HCT116 (cell line): Measurements from ENCODE around the gene SAE1. TPM values are rescaled to one million over a fixed set of nuclear protein-coding genes. Genes with fewer than 3 reads are reported as not detected.

Experiments used
- ATAC-seq: fragments of 200-7000 bp; cut with Tn5 transposase; 2 replicates; pipeline ENCODE4 v1.9.1; 2020; ENCODE audit warnings: mild to moderate bottlenecking, moderate library complexity
- BruUV-seq: library from RNA; stranded (reverse); fragments of 400-500 nt; replicated peaks from 2 replicates; lab custom pipeline; 2021; lab: Mats Ljungman, UMichigan
- CTCF ChIA-PET: fragments of 300-600 bp; sonication (Branson Sonifier 250); formaldehyde crosslinking; loops from one replicate; lab custom pipeline; 2021; ENCODE audit warnings: antibody characterized with exemption; lab: Charles Lee
- POLR2A ChIA-PET: fragments of 300-600, 350-600 bp; sonication (Branson Sonifier 250); formaldehyde crosslinking; loops from one replicate; lab custom pipeline; 2021; ENCODE audit warnings: antibody characterized with exemption; lab: Charles Lee
- RAD21 ChIA-PET, 2 experiments: fragments of 300-600 bp; sonication (Branson Sonifier 250); formaldehyde crosslinking; loops; one replicate each; lab custom pipeline; 2023; ENCODE audit warnings: low total read pairs in 2 of 2; ENCODE audit not compliant: uncharacterized antibody in 2 of 2, unreplicated experiment in 2 of 2, low non-redundant PET in 1 of 2; lab: Charles Lee
- DNase-seq: peaks from one replicate; pipeline ENCODE4 v3.0.0-alpha.2; 2010; ENCODE audit warnings: low read depth, low spot score
- H2AFZ ChIP-seq: fragments of 200-600 bp; shearing (Covaris generic), sonication (generic); 2 replicates; pipeline ENCODE4 v1.6.1; 2017; ENCODE audit warnings: low read depth, mixed run types, mixed read lengths, antibody characterized with exemption, low read length; ENCODE audit not compliant: poor library complexity, severe bottlenecking
- H3K27ac ChIP-seq: 2 replicates; pipeline ENCODE4 v1.5.1; 2012; ENCODE audit warnings: low read depth, low read length
- H3K27me3 ChIP-seq: fragments of 200-600 bp; sonication (generic); 2 replicates; pipeline ENCODE4 v1.6.1; 2016; ENCODE audit warnings: mixed run types, low read length, mixed read lengths; ENCODE audit not compliant: insufficient read depth
- H3K36me3 ChIP-seq, 2 experiments: fragments of 200-500 bp in 1 of 2; fragments of 200-600 bp in 1 of 2; sonication (Bioruptor generic) in 1 of 2; sonication (generic) in 1 of 2; 2 replicates each; pipeline versions ENCODE4 v1.5.1 to v1.6.1; 2014 to 2016; ENCODE audit warnings: low read length in 2 of 2, inconsistent platforms in 1 of 2, mixed read lengths in 1 of 2, mixed run types in 1 of 2; ENCODE audit not compliant: insufficient read depth in 2 of 2, control insufficient read depth in 1 of 2
- H3K4me1 ChIP-seq, 2 experiments: fragments of 200-600 bp in 1 of 2; sonication (generic) in 1 of 2; 2 replicates each; pipeline versions ENCODE4 v1.5.1 to v1.6.1; 2012 to 2017; ENCODE audit warnings: low read length in 2 of 2, inconsistent platforms in 1 of 2, mild to moderate bottlenecking in 1 of 2, mixed read lengths in 1 of 2, mixed run types in 1 of 2, moderate library complexity in 1 of 2; ENCODE audit not compliant: insufficient read depth in 2 of 2, control insufficient read depth in 1 of 2
- H3K4me2 ChIP-seq: fragments of 200-600 bp; sonication (generic); 2 replicates; pipeline ENCODE4 v1.6.1; 2017; ENCODE audit warnings: mixed run types, low read length, mixed read lengths
- H3K4me3 ChIP-seq, 2 experiments: fragments of 200-600 bp in 1 of 2; sonication (generic) in 1 of 2; replicated peaks in 1 of 2; 2 replicates each; pipeline ENCODE4 v1.5.1; 2011 to 2016; ENCODE audit warnings: low read length in 2 of 2, control low read depth in 1 of 2, low read depth in 1 of 2, mild to moderate bottlenecking in 1 of 2, mixed read lengths in 1 of 2, mixed run types in 1 of 2
- H3K79me2 ChIP-seq: fragments of 200-600 bp; sonication (generic); 2 replicates; pipeline ENCODE4 v1.6.1; 2017; ENCODE audit warnings: mild to moderate bottlenecking, mixed run types, low read length, moderate library complexity, mixed read lengths; ENCODE audit not compliant: insufficient read depth
- H3K9ac ChIP-seq: fragments of 200-600 bp; sonication (generic); 2 replicates; pipeline ENCODE4 v1.6.1; 2016; ENCODE audit warnings: low read length, mixed read lengths
- H3K9me2 ChIP-seq: fragments of 200-600 bp; sonication (generic), shearing (Covaris generic); 2 replicates; pipeline ENCODE4 v1.6.1; 2017; ENCODE audit warnings: mixed run types, mild to moderate bottlenecking, moderate library complexity; ENCODE audit not compliant: insufficient read depth
- H3K9me3 ChIP-seq, 2 experiments: fragments of 200-500 bp in 1 of 2; fragments of 200-600 bp in 1 of 2; sonication (Bioruptor generic) in 1 of 2; sonication (generic) in 1 of 2; 2 replicates each; pipeline ENCODE4 v1.6.1; 2014 to 2017; ENCODE audit warnings: low read length in 2 of 2, mixed read lengths in 2 of 2, inconsistent platforms in 1 of 2, low read depth in 1 of 2, mild to moderate bottlenecking in 1 of 2, mixed run types in 1 of 2, moderate library complexity in 1 of 2; ENCODE audit not compliant: control insufficient read depth in 1 of 2, insufficient read depth in 1 of 2
- H4K20me1 ChIP-seq: fragments of 200-600 bp; sonication (generic), shearing (Covaris generic); 2 replicates; pipeline ENCODE4 v1.6.1; 2017; ENCODE audit warnings: mixed run types, mild to moderate bottlenecking, moderate library complexity; ENCODE audit not compliant: insufficient read depth
- CBX3 ChIP-seq: IDR thresholded peaks from 2 replicates; pipeline ENCODE4 v1.6.1; 2012; ENCODE audit warnings: low read depth
- CEBPB ChIP-seq: IDR thresholded peaks from 2 replicates; pipeline ENCODE4 v1.6.1; 2012; ENCODE audit warnings: low read depth
- EGR1 ChIP-seq: IDR thresholded peaks from 2 replicates; pipeline ENCODE4 v1.6.1; 2012; ENCODE audit warnings: low read depth
- ELF1 ChIP-seq: IDR thresholded peaks from 2 replicates; pipeline ENCODE4 v1.6.1; 2012; ENCODE audit warnings: low read depth, borderline replicate concordance
- EZH2 ChIP-seq: fragments of 200-600 bp; sonication (generic); IDR thresholded peaks from 2 replicates; pipeline ENCODE4 v1.6.1; 2017; ENCODE audit warnings: antibody characterized with exemption, mixed run types
- JUND ChIP-seq: IDR thresholded peaks from 2 replicates; pipeline ENCODE4 v1.6.1; 2012
- MAX ChIP-seq: IDR thresholded peaks from 2 replicates; pipeline ENCODE4 v1.6.1; 2012
- POLR2AphosphoS5 ChIP-seq: IDR thresholded peaks from 2 replicates; pipeline ENCODE4 v1.6.1; 2011; ENCODE audit warnings: mild to moderate bottlenecking, low read depth, low read length, moderate library complexity
- REST ChIP-seq: IDR thresholded peaks from 2 replicates; pipeline ENCODE4 v1.6.1; 2012; ENCODE audit warnings: low read depth
- TCF7L2 ChIP-seq: IDR thresholded peaks from 2 replicates; pipeline ENCODE4 v1.7.0; 2011; ENCODE audit warnings: borderline replicate concordance, inconsistent platforms; ENCODE audit not compliant: insufficient read depth, insufficient read length; ENCODE audit errors: extremely low read depth
- YY1 ChIP-seq: IDR thresholded peaks from 2 replicates; pipeline ENCODE4 v1.6.1; 2011; ENCODE audit warnings: low read length, low read depth, moderate library complexity, mild to moderate bottlenecking; ENCODE audit not compliant: insufficient replicate concordance; ENCODE audit errors: extremely low read depth
- ZNF274 ChIP-seq: fragments of 200-500 bp; sonication (Bioruptor generic); IDR thresholded peaks from 2 replicates; pipeline ENCODE4 v1.6.1; 2014; ENCODE audit warnings: mild to moderate bottlenecking, low read depth, low read length, inconsistent platforms
- intact Hi-C: fragments of 100-400 bp; cut with micrococcal nuclease; formaldehyde crosslinking; loops from 2 replicates; pipeline ENCODE4 v1.10.0; 2022
- total RNA-seq: library from RNA; stranded (reverse); gene quantifications from one replicate; pipeline ENCODE4 v1.2.1, GENCODE V29; 2021; ENCODE audit not compliant: unreplicated experiment

The SAE1 gene
- total RNA-seq, 1 experiment from 2014 or later = 213 TPM

- DNase-seq = no peak
Observed at GRCh38 chr19:47158879-47159503, 28.4 kb downstream of the SAE1 start.

More at GRCh38 chr19:47158879-47159503, 28.4 kb downstream of the SAE1 start:
- peaks cover 90% of the 10 kb centered on the region for H3K79me2 ChIP-seq
- peaks cover 6% of the 10 kb centered on the region; the same call in 1 of the 2 replicates for H4K20me1 ChIP-seq
- H3K27ac ChIP-seq = peak overlapping the region; percentile 44; the same call in 1 of the 2 replicates
- no TSS peak for BruUV-seq
- intact Hi-C loops = no loop called here
- ChIA-PET CTCF (no interaction called here), POLR2A (interaction anchor here (1.3 kb wide), 1 partner anchor 85 kb away, joined by 4 read pairs; no protein-coding TSS in a partner anchor), RAD21 (no interaction called here)
- no peak overlapping the region for H3K4me3 ChIP-seq
- H3K4me1 ChIP-seq = peaks cover 13 to 15% of the 10 kb centered on the region in 2 experiments; a peak in 1 of 4 replicates
- no peaks in the 10 kb centered on the region for H3K27me3 ChIP-seq
- no peak overlapping the region for H2AFZ ChIP-seq
- H3K36me3 ChIP-seq = peaks cover 45 to 56% of the 10 kb centered on the region in 2 experiments
- ATAC-seq = no peak
- H3K9ac ChIP-seq = no peak overlapping the region
- H3K9me2 ChIP-seq = no peaks in the 10 kb centered on the region
- H3K9me3 ChIP-seq = no peaks in the 10 kb centered on the region
- H3K4me2 ChIP-seq = no peak overlapping the region
- TF ChIP-seq MAX (no peak), YY1 (no peak), ZNF274 (no peak), ELF1 (no peak), EZH2 (no peak), CEBPB (no peak), REST (no peak), POLR2AphosphoS5 (no peak), TCF7L2 (no peak), EGR1 (no peak), CBX3 (no peak), JUND (no peak)
